Activated CD8-positive, alpha-beta T cell treated with anti-CD3 and anti-CD28 coated beads for 36 hours (primary cell): ENCODE data around the gene GPR84. TPM values are rescaled to one million over a fixed set of nuclear protein-coding genes. Genes with fewer than 3 reads are reported as not detected.

Source experiments
- ATAC-seq: fragments of 200-7000 bp; cut with Tn5 transposase; one replicate; pipeline ENCODE4 v1.10.0; 2021; ENCODE audit warnings: mild to moderate bottlenecking, moderate library complexity
- CTCF ChIA-PET: fragments of 350-600 bp; sonication (Branson Sonifier 250); formaldehyde crosslinking; loops from one replicate; lab custom pipeline; 2021; ENCODE audit warnings: antibody characterized with exemption; lab: Charles Lee
- POLR2A ChIA-PET: fragments of 350-600 bp; sonication (Branson Sonifier 250); formaldehyde crosslinking; loops from one replicate; lab custom pipeline; 2021; ENCODE audit warnings: antibody characterized with exemption; lab: Charles Lee
- DNase-seq: peaks from one replicate; pipeline ENCODE4 v3.0.0-alpha.2; 2020
- H3K27ac Mint-ChIP-seq: one replicate; pipeline ENCODE4 v1.8.0; 2021; ENCODE audit warnings: mild to moderate bottlenecking, mixed read lengths
- H3K27me3 Mint-ChIP-seq: one replicate; pipeline ENCODE4 v1.8.0; 2021; ENCODE audit warnings: mixed read lengths
- H3K36me3 Mint-ChIP-seq: one replicate; pipeline ENCODE4 v1.8.0; 2021; ENCODE audit warnings: low read depth, mixed read lengths
- H3K4me1 Mint-ChIP-seq: one replicate; pipeline ENCODE4 v1.8.0; 2021; ENCODE audit warnings: low read depth, mixed read lengths
- H3K4me3 Mint-ChIP-seq: one replicate; pipeline ENCODE4 v1.8.0; 2021; ENCODE audit warnings: mild to moderate bottlenecking, moderate library complexity, mixed read lengths
- H3K9me3 Mint-ChIP-seq: one replicate; pipeline ENCODE4 v1.8.0; 2021; ENCODE audit warnings: mixed read lengths
- CTCF ChIP-seq: fragments of 200-600 bp; IDR thresholded peaks from one replicate; pipeline ENCODE4 v1.8.0; 2022; ENCODE audit warnings: antibody characterized with exemption, mild to moderate bottlenecking
- intact Hi-C: fragments of 100-400 bp; cut with micrococcal nuclease; formaldehyde crosslinking; loops from one replicate; pipeline ENCODE4 v1.10.0; 2022
- total RNA-seq, 2 experiments: library from RNA; stranded (reverse); gene quantifications; one replicate each; pipeline ENCODE4 v1.2.3, GENCODE V29; 2021

Gene GPR84
- total RNA-seq, 2 experiments from 2014 or later = not detected

- ChIA-PET POLR2A (interaction anchor here (1.0 kb wide), 1 partner anchor 62 kb away, joined by 3 read pairs; no protein-coding TSS in a partner anchor), CTCF (interaction anchor here (0.8 to 5.1 kb wide), 4 partner anchors 13 to 30 kb away, joined by 3 to 23 read pairs (median 6); partner anchors contain the start of gene COPZ1)
- no peak overlapping the region for H3K4me3 Mint-ChIP-seq
- H3K36me3 Mint-ChIP-seq = peaks cover 21% of the 10 kb centered on the region
- no peaks in the 10 kb centered on the region for H3K9me3 Mint-ChIP-seq
- no peak for DNase-seq
- peaks cover 15% of the 10 kb centered on the region for H3K4me1 Mint-ChIP-seq
- ATAC-seq = no peak
- intact Hi-C loops = no loop called here
- no peaks in the 10 kb centered on the region for H3K27me3 Mint-ChIP-seq
- no peak overlapping the region for H3K27ac Mint-ChIP-seq
- no peak for TF ChIP-seq CTCF
Measured at GRCh38 chr12:54349036-54349435, 15.2 kb downstream of the GPR84 start.

- Mint-ChIP-seq H3K9me3 (no peaks in the 10 kb centered on the region), H3K27ac (no peak overlapping the region), H3K36me3 (peaks cover 25% of the 10 kb centered on the region), H3K27me3 (no peaks in the 10 kb centered on the region), H3K4me3 (no peak overlapping the region), H3K4me1 (peaks cover 4% of the 10 kb centered on the region)
- DNase-seq = no peak
- no peak for ATAC-seq
- ChIA-PET POLR2A (interaction anchor here (0.7 to 2.0 kb wide), 4 partner anchors 8 to 62 kb away, joined by 3 to 8 read pairs (median 4); partner anchors contain the start of genes CBX5 and HNRNPA1), CTCF (interaction anchor here (0.6 to 1.9 kb wide), 9 partner anchors 7 to 134 kb away, joined by 3 to 8 read pairs (median 5); partner anchors contain the start of gene COPZ1)
- TF ChIP-seq CTCF = no peak
- intact Hi-C loops = no loop called here
Measured at GRCh38 chr12:54341378-54342300, 22.6 kb downstream of the GPR84 start.

GRCh38 chr12:54340846-54341245, 23.4 kb downstream of the GPR84 start:
- H3K27me3 Mint-ChIP-seq = no peaks in the 10 kb centered on the region
- intact Hi-C loops = no loop called here
- no peak overlapping the region for H3K4me3 Mint-ChIP-seq
- ChIA-PET CTCF (interaction anchor here (1.0 to 1.9 kb wide), 6 partner anchors 12 to 121 kb away, joined by 3 to 8 read pairs (median 6); partner anchors contain the start of gene COPZ1), POLR2A (interaction anchor here (1.0 to 2.0 kb wide), 3 partner anchors 54 to 61 kb away, joined by 3 to 8 read pairs (median 4); partner anchors contain the start of genes CBX5 and HNRNPA1)
- peaks cover 25% of the 10 kb centered on the region for H3K36me3 Mint-ChIP-seq
- no peaks in the 10 kb centered on the region for H3K9me3 Mint-ChIP-seq
- no peak overlapping the region for H3K27ac Mint-ChIP-seq
- DNase-seq (no peak), ATAC-seq (no peak)
- no peak for TF ChIP-seq CTCF
- peaks cover 7% of the 10 kb centered on the region for H3K4me1 Mint-ChIP-seq

- ChIA-PET POLR2A (no interaction called here), CTCF (interaction anchor here (1.1 to 8.9 kb wide), 6 partner anchors 14 to 65 kb away, joined by 3 to 97 read pairs (median 65); partner anchors contain the start of gene COPZ1)
- Mint-ChIP-seq H3K36me3 (peaks cover 19% of the 10 kb centered on the region), H3K4me3 (no peak overlapping the region), H3K4me1 (peaks cover 8% of the 10 kb centered on the region), H3K27me3 (no peaks in the 10 kb centered on the region), H3K9me3 (no peaks in the 10 kb centered on the region), H3K27ac (no peak overlapping the region)
- no peak for DNase-seq
- ATAC-seq = no peak
- intact Hi-C loops = no loop called here
- no peak for TF ChIP-seq CTCF
Measured at GRCh38 chr12:54338698-54339296, 25.5 kb downstream of the GPR84 start.
